HepG2 (cell line): Measurements from ENCODE around the gene USB1. TPM values are rescaled to one million over a fixed set of nuclear protein-coding genes. Genes with fewer than 3 reads are reported as not detected.

Experiments
- ARHGAP35 ChIP-seq: sonication (generic); formaldehyde crosslinking; IDR thresholded peaks from 2 replicates; pipeline ENCODE4 v1.9.0; 2022; ENCODE audit warnings: mild to moderate bottlenecking, inconsistent platforms, moderate library complexity, missing genetic modification reagents, borderline replicate concordance
- ARID4A ChIP-seq: sonication (generic); formaldehyde crosslinking; IDR thresholded peaks from 2 replicates; pipeline ENCODE4 v1.5.0; 2020; ENCODE audit warnings: mild to moderate bottlenecking, missing genetic modification reagents, borderline replicate concordance
- ATF4 ChIP-seq, 2 experiments: fragments of 450-650 bp in 1 of 2; sonication (generic) in 1 of 2; formaldehyde crosslinking; IDR thresholded peaks; 2 replicates each; pipeline versions ENCODE4 v1.5.0 to v1.8.0; 2020 to 2022; ENCODE audit warnings: mild to moderate bottlenecking in 1 of 2, missing genetic modification reagents in 1 of 2
- CERS6 ChIP-seq: sonication (generic); formaldehyde crosslinking; IDR thresholded peaks from 2 replicates; pipeline ENCODE4 v1.5.0; 2020; ENCODE audit warnings: missing genetic modification reagents
- CHD2 ChIP-seq: IDR thresholded peaks from 2 replicates; pipeline ENCODE4 v1.6.1; 2011; ENCODE audit warnings: low read depth, low read length, improper control_type of control experiment
- CREB1 ChIP-seq, 2 experiments: fragments of 450-650 bp in 1 of 2; IDR thresholded peaks; 2 replicates each; pipeline ENCODE4 v1.6.1; 2016 to 2017; ENCODE audit warnings: control low read depth in 1 of 2, mild to moderate bottlenecking in 1 of 2, missing compliant biosample characterization in 1 of 2, missing genetic modification characterization in 1 of 2
- FOSL1 ChIP-seq: sonication (generic); formaldehyde crosslinking; IDR thresholded peaks from 2 replicates; pipeline ENCODE4 v1.9.0; 2021; ENCODE audit warnings: missing genetic modification reagents, borderline replicate concordance
- FOXK1 ChIP-seq: sonication (generic); formaldehyde crosslinking; IDR thresholded peaks from 2 replicates; pipeline ENCODE4 v1.4.0; 2020; ENCODE audit warnings: low read depth, missing genetic modification reagents, borderline replicate concordance
- KAT2B ChIP-seq: fragments of 150-350 bp; IDR thresholded peaks from 2 replicates; pipeline ENCODE4 v1.6.1; 2014; ENCODE audit warnings: low read depth, low read length, borderline replicate concordance
- MXD3 ChIP-seq: IDR thresholded peaks from 2 replicates; pipeline ENCODE4 v1.6.1; 2016; ENCODE audit warnings: mild to moderate bottlenecking, missing biosample characterization, missing genetic modification reagents
- NCOR1 ChIP-seq: fragments of 200-600 bp; sonication (generic); IDR thresholded peaks from 2 replicates; pipeline ENCODE4 v1.7.0; 2017; ENCODE audit warnings: antibody characterized with exemption, low read length, borderline replicate concordance
- SMYD3 ChIP-seq: sonication (generic); formaldehyde crosslinking; IDR thresholded peaks from 2 replicates; pipeline ENCODE4 v1.8.1; 2023; ENCODE audit warnings: mild to moderate bottlenecking, missing genetic modification reagents
- SP2 ChIP-seq: sonication (generic); formaldehyde crosslinking; IDR thresholded peaks from 2 replicates; pipeline ENCODE4 v1.5.1; 2020; ENCODE audit warnings: mild to moderate bottlenecking, missing genetic modification reagents
- TP53 ChIP-seq: sonication (generic); formaldehyde crosslinking; conservative IDR thresholded peaks from 2 replicates; pipeline ENCODE4 v1.4.0; 2020; ENCODE audit warnings: missing genetic modification reagents
- ZNF121 ChIP-seq: sonication (generic); formaldehyde crosslinking; IDR thresholded peaks from 2 replicates; pipeline ENCODE4 v1.5.0; 2020; ENCODE audit warnings: mild to moderate bottlenecking, missing genetic modification reagents
- ZNF274 ChIP-seq: sonication (generic); formaldehyde crosslinking; IDR thresholded peaks from 2 replicates; pipeline ENCODE4 v1.5.1; 2020; ENCODE audit warnings: mild to moderate bottlenecking, missing genetic modification reagents
- ZNF33B ChIP-seq: sonication (generic); formaldehyde crosslinking; IDR thresholded peaks from 2 replicates; pipeline ENCODE4 v1.5.1; 2020; ENCODE audit warnings: mild to moderate bottlenecking, missing genetic modification reagents
- ZNF432 ChIP-seq: sonication (generic); formaldehyde crosslinking; IDR thresholded peaks from 2 replicates; pipeline ENCODE4 v1.5.0; 2020; ENCODE audit warnings: missing genetic modification reagents, mild to moderate bottlenecking, borderline replicate concordance
- ZNF563 ChIP-seq: sonication (generic); formaldehyde crosslinking; IDR thresholded peaks from 2 replicates; pipeline ENCODE4 v1.8.0; 2022; ENCODE audit warnings: mild to moderate bottlenecking, moderate library complexity, missing genetic modification reagents
- ZNF607 ChIP-seq: sonication (generic); formaldehyde crosslinking; IDR thresholded peaks from 2 replicates; pipeline ENCODE4 v1.5.1; 2020; ENCODE audit warnings: missing genetic modification reagents, mild to moderate bottlenecking, borderline replicate concordance
- polyA plus RNA-seq, 8 experiments: library from polyadenylated mRNA; depleted of rRNA in 3 of 8; stranded (reverse) in 7 of 8; unstranded in 1 of 8; fragments of >200 nt; fragmentation: Illumina TruSeq in 4 of 8; extraction: Trizol in 4 of 8; gene quantifications; 2 replicates each; pipeline versions ENCODE4 v1.2.1 to v1.2.3, GENCODE V29; 2011 to 2016; ENCODE audit warnings: low read depth in 4 of 8, missing spikeins in 1 of 8, mixed read lengths in 1 of 8; ENCODE audit not compliant: insufficient read depth in 1 of 8
- total RNA-seq, 5 experiments: library from RNA; depleted of rRNA; stranded (reverse); fragments of >200 nt; fragmentation: Illumina TruSeq; extraction: Trizol; gene quantifications; 2 replicates each; pipeline ENCODE4 v1.2.3, GENCODE V29; 2016; ENCODE audit warnings: low read depth in 1 of 5

Gene USB1
- total and polyA plus RNA-seq, 2 of the 13 experiments (the other 11 are each of a cell fraction or from before 2014, with no cell fraction given) = 16.7 to 65.4 TPM

- TF ChIP-seq MXD3 (CRISPR knock-in tag) = no peak; the same call in 1 of the 2 replicates
- TF ChIP-seq ZNF432 (CRISPR knock-in tag) = no peak
- TF ChIP-seq ZNF607 (CRISPR knock-in tag) = peak; percentile 97
- TF ChIP-seq KAT2B = no peak
- no peak for TF ChIP-seq ARHGAP35 (CRISPR knock-in tag)
- TF ChIP-seq ATF4 (CRISPR knock-in tag; IDR thresholded peaks at IDR 0.05) = peak in 1 of 2 experiments; percentile 89; a peak in 2 of 4 replicates
- TF ChIP-seq NCOR1 = peak; percentile 76; the same call in 1 of the 2 replicates
- peak; percentile 40; the same call in 1 of the 2 replicates for TF ChIP-seq ZNF563
- TF ChIP-seq CREB1 (IDR thresholded peaks at IDR 0.05) = peak; percentile 22; the same call in 1 of the 2 replicates
- TF ChIP-seq CREB1 (CRISPR knock-in tag; IDR thresholded peaks at IDR 0.05) = peak; percentile 66; the same call in 1 of the 2 replicates
- peak; percentile 84; the same call in 1 of the 2 replicates for TF ChIP-seq ARID4A
- TF ChIP-seq CERS6 (CRISPR knock-in tag) = no peak
- peak; percentile 19; the same call in 1 of the 2 replicates for TF ChIP-seq ZNF121 (CRISPR knock-in tag)
- TF ChIP-seq TP53 = 0 out of 2 replicates have a peak, but pooled peaks have one; percentile 47
- peak; percentile 78; the same call in 1 of the 2 replicates for TF ChIP-seq ZNF33B (CRISPR knock-in tag)
- no peak for TF ChIP-seq CHD2
- TF ChIP-seq ZNF274 (CRISPR knock-in tag) = peak; percentile 93
- TF ChIP-seq FOXK1 (CRISPR knock-in tag) = peak; percentile 78; the same call in 1 of the 2 replicates
- TF ChIP-seq SP2 (CRISPR knock-in tag) = peak; percentile 80
- no peak; the same call in 1 of the 2 replicates for TF ChIP-seq FOSL1 (CRISPR knock-in tag)
- TF ChIP-seq SMYD3 = no peak; the same call in 1 of the 2 replicates
These were observed 23.5 kb downstream of the USB1 start (continued) for GRCh38 chr16:58024486-58025350.
